Right lobe of liver (tissue), 4 donors: ENCODE results near the gene MIA.

ENCODE experiments used
- CTCF ChIP-seq, 4 donors: fragments of 200-600 bp in 3 of 4; fragments of 450-650 bp in 1 of 4; IDR thresholded peaks; one replicate each; pipeline versions ENCODE4 v1.5.1 to v1.8.0; 2016 to 2022; ENCODE audit warnings: antibody characterized with exemption in 4 of 4, mild to moderate bottlenecking in 2 of 4
- POLR2A ChIP-seq: fragments of 450-650 bp; IDR thresholded peaks from one replicate; pipeline ENCODE4 v1.6.1; 2017; ENCODE audit warnings: antibody characterized with exemption, mild to moderate bottlenecking
- donor health status: DM: no; HTN: no; CAD: no.
- donor health status: DM: no; HTN: no; CAD: no.
- donor health status: DM: no; HTN: yes; CAD: no.

- no peak for TF ChIP-seq CTCF (IDR thresholded peaks at IDR 0.05)
- TF ChIP-seq POLR2A = no peak
Measured at GRCh38 chr19:40786060-40787037, 11.0 kb downstream of the MIA start.
